ENCODE results near the gene FBXW5. TPM values are rescaled to one million over a fixed set of nuclear protein-coding genes. Genes with fewer than 3 reads are reported as not detected.

FBXW5 gene
- total RNA-seq, 1 donor from 2014 or later = 81.5 TPM

DNA sequence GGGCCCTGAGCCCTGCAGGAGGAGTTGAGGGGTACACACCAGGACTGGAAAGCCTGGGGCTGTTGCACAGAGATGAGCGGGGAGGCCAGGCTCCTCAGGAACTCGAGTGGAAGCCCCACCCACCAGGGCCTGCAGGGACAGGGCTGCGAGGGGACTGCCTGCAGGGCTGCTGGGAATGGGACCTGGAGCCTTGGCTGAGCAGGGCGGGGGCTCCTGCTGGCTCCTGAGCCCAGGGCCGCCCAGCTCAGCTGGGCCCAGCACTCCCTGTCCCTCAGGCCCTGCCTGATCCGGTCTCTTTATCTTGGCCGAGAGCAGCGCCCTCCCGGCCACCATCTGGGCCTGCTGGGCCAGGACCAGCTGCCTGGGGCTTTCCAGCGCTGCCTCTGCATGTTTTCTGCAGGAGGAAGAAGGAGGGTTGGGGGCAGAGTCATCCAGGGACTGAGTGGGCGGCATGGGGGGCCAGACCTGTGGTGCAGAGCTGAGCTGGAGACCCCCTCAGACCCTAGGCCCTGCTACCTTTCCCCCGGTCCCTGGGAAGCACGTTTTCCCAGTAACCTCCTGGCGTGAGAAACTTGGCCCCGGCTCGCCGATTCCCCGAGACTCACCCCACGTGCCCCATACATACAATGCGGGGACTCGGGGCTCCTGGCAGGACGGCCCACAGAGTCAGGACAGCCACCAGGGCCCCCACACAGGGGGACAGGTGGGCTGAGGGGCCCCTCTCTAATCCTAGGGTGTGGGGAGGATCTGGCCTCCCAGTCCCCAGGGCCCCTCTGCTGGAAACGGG is 16.9 kb upstream of the FBXW5 start:
- no peak for DNase-seq
- TF ChIP-seq, protein P1, sequence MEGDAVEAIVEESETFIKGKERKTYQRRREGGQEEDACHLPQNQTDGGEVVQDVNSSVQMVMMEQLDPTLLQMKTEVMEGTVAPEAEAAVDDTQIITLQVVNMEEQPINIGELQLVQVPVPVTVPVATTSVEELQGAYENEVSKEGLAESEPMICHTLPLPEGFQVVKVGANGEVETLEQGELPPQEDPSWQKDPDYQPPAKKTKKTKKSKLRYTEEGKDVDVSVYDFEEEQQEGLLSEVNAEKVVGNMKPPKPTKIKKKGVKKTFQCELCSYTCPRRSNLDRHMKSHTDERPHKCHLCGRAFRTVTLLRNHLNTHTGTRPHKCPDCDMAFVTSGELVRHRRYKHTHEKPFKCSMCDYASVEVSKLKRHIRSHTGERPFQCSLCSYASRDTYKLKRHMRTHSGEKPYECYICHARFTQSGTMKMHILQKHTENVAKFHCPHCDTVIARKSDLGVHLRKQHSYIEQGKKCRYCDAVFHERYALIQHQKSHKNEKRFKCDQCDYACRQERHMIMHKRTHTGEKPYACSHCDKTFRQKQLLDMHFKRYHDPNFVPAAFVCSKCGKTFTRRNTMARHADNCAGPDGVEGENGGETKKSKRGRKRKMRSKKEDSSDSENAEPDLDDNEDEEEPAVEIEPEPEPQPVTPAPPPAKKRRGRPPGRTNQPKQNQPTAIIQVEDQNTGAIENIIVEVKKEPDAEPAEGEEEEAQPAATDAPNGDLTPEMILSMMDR (IDR thresholded peaks at IDR 0.05) = no peak
- H3K36me3 Mint-ChIP-seq (ENCODE audit: low read depth) = no peaks in the 10 kb centered on the region
- H3K27ac Mint-ChIP-seq = no peak overlapping the region
- no peak for ATAC-seq (ENCODE audit: low read depth)
- ChIA-PET POLR2A (no interaction called here), CTCF (no interaction called here)
- H3K27me3 Mint-ChIP-seq = peaks cover 11% of the 10 kb centered on the region
- no peak overlapping the region for H3K4me3 Mint-ChIP-seq
- no peaks in the 10 kb centered on the region for H3K9me3 Mint-ChIP-seq
- H3K4me1 Mint-ChIP-seq = peaks cover 9% of the 10 kb centered on the region
- intact Hi-C loops (cut with micrococcal nuclease) = no loop called here

DNA sequence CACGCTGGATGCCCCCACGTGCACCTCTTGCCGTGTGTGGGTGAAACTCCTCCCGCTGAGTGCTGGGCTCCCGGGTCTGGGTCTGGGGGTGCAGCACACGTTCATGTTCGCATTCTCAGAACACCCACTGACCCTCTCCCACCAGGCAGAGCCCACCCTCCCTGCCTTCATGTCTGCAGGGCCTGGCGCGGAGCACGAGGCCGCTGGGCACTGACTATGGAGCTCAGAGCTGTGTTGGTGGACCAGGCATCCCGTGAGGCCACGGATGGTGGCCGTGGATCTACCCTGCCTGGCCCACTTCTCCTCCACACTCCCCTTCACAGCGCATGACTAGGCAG is 16.4 kb upstream of the FBXW5 start:
- Mint-ChIP-seq H3K9me3 (no peaks in the 10 kb centered on the region), H3K4me1 (peaks cover 4% of the 10 kb centered on the region), H3K4me3 (no peak overlapping the region), H3K27ac (no peak overlapping the region), H3K36me3 (ENCODE audit: low read depth) (no peaks in the 10 kb centered on the region), H3K27me3 (peaks cover 7% of the 10 kb centered on the region)
- POLR2A ChIA-PET = no interaction called here
- no peak for ATAC-seq (ENCODE audit: low read depth)
- intact Hi-C loops (cut with micrococcal nuclease) = no loop called here
- DNase-seq = no peak
- CTCF ChIA-PET = no interaction called here
- TF ChIP-seq, protein P1 (IDR thresholded peaks at IDR 0.05) = no peak

DNA sequence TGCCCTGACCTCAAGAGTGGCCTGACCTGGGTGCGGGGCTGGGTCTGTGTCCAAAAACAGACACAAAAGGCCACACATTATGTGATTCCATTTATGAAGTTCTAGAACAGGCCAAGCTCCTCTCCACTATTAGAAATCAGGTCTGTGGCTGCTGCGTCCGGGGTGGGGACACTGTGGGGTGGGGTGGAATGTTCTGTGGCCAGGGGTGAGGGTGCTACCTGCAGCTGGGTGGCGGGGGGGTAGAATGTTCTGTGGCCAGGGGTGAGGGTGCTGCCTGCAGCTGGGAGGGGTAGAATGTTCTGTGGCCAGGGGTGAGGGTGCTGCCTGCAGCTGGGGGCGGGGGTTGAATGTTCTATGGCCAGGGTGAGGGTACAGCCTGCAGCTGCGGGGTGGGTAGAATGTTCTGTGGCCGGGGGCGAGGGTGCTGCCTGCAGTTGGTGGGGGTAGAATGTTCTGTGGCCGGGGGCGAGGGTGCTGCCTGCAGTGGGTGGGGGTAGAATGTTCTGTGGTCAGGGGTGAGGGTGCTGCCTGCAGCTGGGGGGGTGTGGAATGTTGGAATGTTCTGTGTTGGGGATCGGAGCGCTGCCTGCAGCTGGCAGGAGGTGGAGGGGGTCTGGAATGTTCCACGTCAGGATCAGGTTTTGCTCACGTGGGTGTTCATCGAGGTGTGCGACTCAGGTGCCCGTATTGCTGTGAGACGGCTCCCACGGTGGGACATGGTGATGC is 15.8 kb upstream of the FBXW5 start:
- Mint-ChIP-seq H3K27me3 (peaks cover 4% of the 10 kb centered on the region), H3K9me3 (no peaks in the 10 kb centered on the region), H3K27ac (no peak overlapping the region), H3K4me3 (no peak overlapping the region), H3K36me3 (ENCODE audit: low read depth) (no peaks in the 10 kb centered on the region), H3K4me1 (no peaks in the 10 kb centered on the region)
- intact Hi-C loops (cut with micrococcal nuclease) = no loop called here
- DNase-seq (no peak), ATAC-seq (ENCODE audit: low read depth) (no peak)
- TF ChIP-seq, protein P1 (IDR thresholded peaks at IDR 0.05) = no peak
- ChIA-PET POLR2A (no interaction called here), CTCF (no interaction called here)

DNA sequence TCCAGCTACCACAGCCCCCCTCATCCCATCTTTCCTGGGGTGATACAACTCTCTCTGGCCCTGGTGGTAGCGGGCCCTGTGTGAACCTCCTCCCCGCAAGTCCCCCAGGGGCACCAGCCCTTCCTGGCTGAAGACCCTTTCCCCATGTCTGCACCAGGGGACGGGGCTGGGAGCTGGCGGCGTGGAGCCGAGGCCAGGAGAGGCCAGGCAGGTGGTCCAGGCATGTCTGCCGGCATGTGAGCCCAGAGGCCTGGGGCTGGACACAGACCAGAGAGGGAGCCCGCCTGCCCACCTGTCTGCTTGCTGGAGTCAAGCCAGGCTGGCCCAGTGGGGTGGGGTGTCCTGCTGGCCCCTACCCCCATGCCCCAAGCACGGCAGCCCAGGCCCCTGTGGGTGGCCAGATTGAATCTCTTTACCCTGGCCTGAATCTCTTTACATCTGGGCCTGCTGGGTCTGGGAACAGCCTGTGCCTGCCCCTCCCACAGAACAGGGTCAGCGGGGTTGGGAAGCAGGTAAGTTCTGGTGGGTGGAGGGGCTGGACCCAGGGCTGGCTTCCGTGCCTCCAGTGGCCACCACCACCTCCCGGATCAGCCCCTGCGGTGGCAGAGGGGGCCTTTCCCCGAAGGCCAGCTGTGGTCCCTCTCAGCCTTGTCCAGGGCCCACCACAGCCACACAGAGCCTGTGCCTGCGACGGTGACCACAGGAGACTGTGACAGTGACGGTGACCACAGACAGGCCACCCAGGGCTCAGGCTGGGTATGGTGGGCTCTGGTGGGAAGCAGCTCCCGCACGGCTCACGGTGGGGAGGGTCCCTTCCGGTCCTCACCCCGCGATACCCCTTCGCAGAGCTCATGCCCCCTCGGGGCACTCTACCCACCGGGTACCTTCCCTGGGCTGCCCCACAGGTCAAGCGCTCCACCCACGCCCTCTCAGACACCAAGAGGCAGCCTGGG is 14.6 kb upstream of the FBXW5 start:
- POLR2A ChIA-PET = no interaction called here
- TF ChIP-seq, protein P1 (IDR thresholded peaks at IDR 0.05) = no peak
- H3K36me3 Mint-ChIP-seq (ENCODE audit: low read depth) = no peaks in the 10 kb centered on the region
- H3K9me3 Mint-ChIP-seq = no peaks in the 10 kb centered on the region
- ATAC-seq (ENCODE audit: low read depth) (no peak), DNase-seq (no peak)
- CTCF ChIA-PET = no interaction called here
- peaks cover 2% of the 10 kb centered on the region for H3K27me3 Mint-ChIP-seq
- H3K4me3 Mint-ChIP-seq = no peak overlapping the region
- H3K27ac Mint-ChIP-seq = no peak overlapping the region
- intact Hi-C loops (cut with micrococcal nuclease) = no loop called here
- no peaks in the 10 kb centered on the region for H3K4me1 Mint-ChIP-seq

DNA sequence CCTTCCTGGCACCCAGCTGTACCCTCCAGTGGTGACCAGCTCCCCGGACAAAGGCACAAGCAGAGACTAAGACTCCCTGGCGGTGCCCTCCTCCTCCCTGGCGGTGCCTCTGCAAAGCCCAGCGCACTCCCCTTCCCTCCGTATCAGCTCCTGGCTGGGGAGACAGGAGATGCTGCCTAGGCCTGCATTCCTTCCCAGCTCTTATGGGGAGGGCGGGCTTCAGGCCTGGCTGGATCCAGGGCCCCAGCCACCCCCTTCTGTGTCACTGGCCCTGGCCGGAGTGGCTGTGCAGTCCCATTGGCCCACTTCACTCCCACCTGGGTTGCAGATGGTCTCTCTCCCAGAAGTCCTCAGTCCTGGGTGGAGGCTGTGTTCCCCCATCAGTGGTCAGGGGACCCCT is 13.9 kb upstream of the FBXW5 start:
- intact Hi-C loops (cut with micrococcal nuclease) = no loop called here
- ChIA-PET CTCF (no interaction called here), POLR2A (interaction anchor here (0.6 kb wide), 1 partner anchor 176 kb away, joined by 4 read pairs; no protein-coding TSS in a partner anchor)
- no peak overlapping the region for H3K27ac Mint-ChIP-seq
- DNase-seq (no peak), ATAC-seq (ENCODE audit: low read depth) (no peak)
- TF ChIP-seq, protein P1 (IDR thresholded peaks at IDR 0.05) = no peak
- no peaks in the 10 kb centered on the region for H3K4me1 Mint-ChIP-seq
- peaks cover 2% of the 10 kb centered on the region for H3K27me3 Mint-ChIP-seq
- no peaks in the 10 kb centered on the region for H3K9me3 Mint-ChIP-seq
- H3K4me3 Mint-ChIP-seq = no peak overlapping the region
- H3K36me3 Mint-ChIP-seq (ENCODE audit: low read depth) = no peaks in the 10 kb centered on the region
